Tibial artery (tissue), 4 donors: ENCODE results near the gene FLRT1.

ENCODE experiments used
- DNase-seq, 2 donors: peaks; one replicate each; pipeline ENCODE4 v3.0.0-alpha.2; 2019
- H3K27ac ChIP-seq, 2 donors: fragments of 200-600 bp; sonication (generic) in 1 of 2; 1 replicate in 1 of 2; 2 replicates in 1 of 2; pipeline ENCODE4 v1.5.1; 2018 to 2019; ENCODE audit warnings: mild to moderate bottlenecking in 1 of 2
- H3K27me3 ChIP-seq, 2 donors: fragments of 200-600 bp; sonication (generic) in 1 of 2; one replicate each; pipeline versions ENCODE4 v1.5.1 to v1.6.0; 2016 to 2019
- H3K36me3 ChIP-seq, 3 donors: fragments of 200-600 bp; sonication (generic) in 2 of 3; one replicate each; pipeline ENCODE4 v1.5.1; 2016 to 2019; ENCODE audit warnings: mild to moderate bottlenecking in 2 of 3
- H3K4me1 ChIP-seq, 4 donors: fragments of 200-600 bp; sonication (generic) in 2 of 4; 1 replicate in 3 of 4; 2 replicates in 1 of 4; pipeline ENCODE4 v1.5.1; 2016 to 2019
- H3K4me3 ChIP-seq, 2 donors: fragments of 200-600 bp; sonication (generic) in 1 of 2; 1 replicate in 1 of 2; 2 replicates in 1 of 2; pipeline ENCODE4 v1.5.1; 2018 to 2019; ENCODE audit warnings: mild to moderate bottlenecking in 2 of 2
- H3K9me3 ChIP-seq, 3 donors: fragments of 200-600 bp; sonication (generic) in 1 of 3; one replicate each; pipeline ENCODE4 v1.5.1; 2016 to 2019
- intact Hi-C: fragments of 100-400 bp; cut with DNase I; formaldehyde crosslinking; loops from one replicate; pipeline ENCODE4 v1.15.0; 2023; ENCODE audit warnings: low total_unique reads
- TF ChIP-seq, protein P1 (sequence below), 2 experiments: fragments of 200-600 bp in 1 of 2; fragments of 450-650 bp in 1 of 2; IDR thresholded peaks; one replicate each; pipeline ENCODE4 v1.5.1; 2017 to 2019; ENCODE audit warnings: antibody characterized with exemption in 2 of 2, mild to moderate bottlenecking in 1 of 2, moderate library complexity in 1 of 2

The FLRT1 gene

GRCh38 chr11:63993993-63994392 is 41.7 kb upstream of the FLRT1 start:
- intact Hi-C loops: no loop called here
- DNase-seq: no peak
- Histone ChIP-seq H3K27me3 (peaks cover 0 to 2% of the 10 kb centered on the region in 2 donors), H3K27ac (no peak overlapping the region), H3K4me3 (no peak overlapping the region), H3K36me3 (peaks cover 33 to 99% (median 59%) of the 10 kb centered on the region in 3 donors), H3K9me3 (no peaks in the 10 kb centered on the region), H3K4me1 (peaks cover 0 to 6% (median 2%) of the 10 kb centered on the region in 4 donors)
- TF ChIP-seq, protein P1, sequence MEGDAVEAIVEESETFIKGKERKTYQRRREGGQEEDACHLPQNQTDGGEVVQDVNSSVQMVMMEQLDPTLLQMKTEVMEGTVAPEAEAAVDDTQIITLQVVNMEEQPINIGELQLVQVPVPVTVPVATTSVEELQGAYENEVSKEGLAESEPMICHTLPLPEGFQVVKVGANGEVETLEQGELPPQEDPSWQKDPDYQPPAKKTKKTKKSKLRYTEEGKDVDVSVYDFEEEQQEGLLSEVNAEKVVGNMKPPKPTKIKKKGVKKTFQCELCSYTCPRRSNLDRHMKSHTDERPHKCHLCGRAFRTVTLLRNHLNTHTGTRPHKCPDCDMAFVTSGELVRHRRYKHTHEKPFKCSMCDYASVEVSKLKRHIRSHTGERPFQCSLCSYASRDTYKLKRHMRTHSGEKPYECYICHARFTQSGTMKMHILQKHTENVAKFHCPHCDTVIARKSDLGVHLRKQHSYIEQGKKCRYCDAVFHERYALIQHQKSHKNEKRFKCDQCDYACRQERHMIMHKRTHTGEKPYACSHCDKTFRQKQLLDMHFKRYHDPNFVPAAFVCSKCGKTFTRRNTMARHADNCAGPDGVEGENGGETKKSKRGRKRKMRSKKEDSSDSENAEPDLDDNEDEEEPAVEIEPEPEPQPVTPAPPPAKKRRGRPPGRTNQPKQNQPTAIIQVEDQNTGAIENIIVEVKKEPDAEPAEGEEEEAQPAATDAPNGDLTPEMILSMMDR (IDR thresholded peaks at IDR 0.05): no peak

DNA sequence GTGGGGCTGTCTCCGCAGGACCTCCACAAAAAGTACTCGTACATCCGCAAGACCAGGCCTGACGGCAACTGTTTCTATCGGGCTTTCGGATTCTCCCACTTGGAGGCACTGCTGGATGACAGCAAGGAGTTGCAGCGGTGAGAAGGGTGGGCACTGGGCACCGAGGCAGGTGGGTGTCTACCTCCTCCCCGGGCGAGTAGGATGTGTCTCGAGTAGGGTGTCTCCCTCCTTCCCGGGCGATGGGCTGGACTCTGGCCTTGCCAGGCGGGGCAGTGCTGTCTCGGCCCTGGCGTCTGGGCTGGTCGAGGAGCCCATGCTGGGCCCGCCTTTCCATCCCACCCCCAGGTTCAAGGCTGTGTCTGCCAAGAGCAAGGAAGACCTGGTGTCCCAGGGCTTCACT is 39.2 kb upstream of the FLRT1 start:
- peaks cover 22 to 75% (median 52%) of the 10 kb centered on the region in 3 donors for H3K36me3 ChIP-seq
- no peak for DNase-seq
- no peak overlapping the region for H3K27ac ChIP-seq
- no peaks in the 10 kb centered on the region for H3K9me3 ChIP-seq
- H3K4me1 ChIP-seq: peaks cover 0 to 28% (median 22%) of the 10 kb centered on the region in 4 donors
- TF ChIP-seq, protein P1 (IDR thresholded peaks at IDR 0.05): no peak
- intact Hi-C loops: no loop called here
- H3K4me3 ChIP-seq: no peak overlapping the region
- H3K27me3 ChIP-seq: peaks cover 0 to 7% of the 10 kb centered on the region in 2 donors

DNA sequence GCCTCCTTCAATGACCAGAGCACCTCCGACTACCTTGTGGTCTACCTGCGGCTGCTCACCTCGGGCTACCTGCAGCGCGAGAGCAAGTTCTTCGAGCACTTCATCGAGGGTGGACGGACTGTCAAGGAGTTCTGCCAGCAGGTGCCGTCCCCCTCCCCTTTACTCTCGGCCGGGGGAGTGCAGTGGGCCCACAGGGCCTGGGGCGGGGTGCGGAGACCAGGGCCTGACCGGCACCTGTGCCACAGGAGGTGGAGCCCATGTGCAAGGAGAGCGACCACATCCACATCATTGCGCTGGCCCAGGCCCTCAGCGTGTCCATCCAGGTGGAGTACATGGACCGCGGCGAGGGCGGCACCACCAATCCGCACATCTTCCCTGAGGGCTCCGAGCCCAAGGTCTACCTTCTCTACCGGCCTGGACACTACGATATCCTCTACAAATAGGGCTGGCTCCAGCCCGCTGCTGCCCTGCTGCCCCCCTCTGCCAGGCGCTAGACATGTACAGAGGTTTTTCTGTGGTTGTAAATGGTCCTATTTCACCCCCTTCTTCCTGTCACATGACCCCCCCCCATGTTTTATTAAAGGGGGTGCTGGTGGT is 38.5 kb upstream of the FLRT1 start:
- TF ChIP-seq, protein P1 (IDR thresholded peaks at IDR 0.05): no peak
- Histone ChIP-seq H3K4me1 (peaks cover 0 to 32% (median 22%) of the 10 kb centered on the region in 4 donors), H3K9me3 (no peaks in the 10 kb centered on the region), H3K27me3 (peaks cover 0 to 7% of the 10 kb centered on the region in 2 donors), H3K27ac (no peak overlapping the region), H3K4me3 (no peak overlapping the region), H3K36me3 (peaks cover 22 to 68% (median 51%) of the 10 kb centered on the region in 3 donors)
- DNase-seq: no peak
- intact Hi-C loops: no loop called here

GRCh38 chr11:63997801-63998337 is 37.9 kb upstream of the FLRT1 start:
- Histone ChIP-seq H3K27me3 (peaks cover 0 to 7% of the 10 kb centered on the region in 2 donors), H3K36me3 (peaks cover 22 to 61% (median 51%) of the 10 kb centered on the region in 3 donors), H3K27ac (no peak overlapping the region)

GRCh38 chr11:63998558-63999348 is 37.0 kb upstream of the FLRT1 start:
- Histone ChIP-seq H3K4me1 (peaks cover 0 to 33% (median 22%) of the 10 kb centered on the region in 4 donors), H3K27ac (no peak overlapping the region), H3K36me3 (peaks cover 22 to 53% (median 49%) of the 10 kb centered on the region in 3 donors), H3K4me3 (peak overlapping the region; percentile 5 to 47), H3K9me3 (no peaks in the 10 kb centered on the region), H3K27me3 (peaks cover 0 to 7% of the 10 kb centered on the region in 2 donors)
- DNase-seq: no peak
- intact Hi-C loops: no loop called here
- TF ChIP-seq, protein P1 (IDR thresholded peaks at IDR 0.05): no peak

More at GRCh38 chr11:63997801-63998337, 37.9 kb upstream of the FLRT1 start:
- Histone ChIP-seq H3K4me1 (peaks cover 0 to 33% (median 22%) of the 10 kb centered on the region in 4 donors), H3K4me3 (no peak overlapping the region), H3K9me3 (no peaks in the 10 kb centered on the region)
- DNase-seq: no peak
- intact Hi-C loops: no loop called here
- TF ChIP-seq, protein P1 (IDR thresholded peaks at IDR 0.05): no peak
